GM21367 (cell line): ENCODE measurements around the gene KDM4B.

Source experiments
- ATAC-seq: cut with Tn5 transposase; IDR thresholded peaks from one replicate; pipeline ENCODE4 v1.9.1; 2021; ENCODE audit not compliant: unreplicated experiment

Gene KDM4B

GRCh38 chr19:5067678-5068077, 98.8 kb downstream of the KDM4B start:
- ATAC-seq, result no peak

GRCh38 chr19:5068233-5069072, 99.5 kb downstream of the KDM4B start:
- no peak for ATAC-seq

- ATAC-seq, result no peak
Measured at GRCh38 chr19:5070331-5070730, 101.4 kb downstream of the KDM4B start.

GRCh38 chr19:5070930-5071329, 102.0 kb downstream of the KDM4B start:
- no peak for ATAC-seq

- no peak for ATAC-seq
Measured at GRCh38 chr19:5071579-5071978, 102.7 kb downstream of the KDM4B start.

GRCh38 chr19:5072115-5072514, 103.2 kb downstream of the KDM4B start:
- ATAC-seq, result no peak

GRCh38 chr19:5073153-5073844, 104.4 kb downstream of the KDM4B start:
- no peak for ATAC-seq

- ATAC-seq, result no peak
Measured at GRCh38 chr19:5074407-5074806, 105.5 kb downstream of the KDM4B start.

GRCh38 chr19:5074830-5075394, 106.0 kb downstream of the KDM4B start:
- no peak for ATAC-seq

GRCh38 chr19:5075597-5075996, 106.7 kb downstream of the KDM4B start:
- ATAC-seq, result no peak

- no peak for ATAC-seq
Measured at GRCh38 chr19:5076440-5077208, 107.7 kb downstream of the KDM4B start.

GRCh38 chr19:5077209-5077515, 108.2 kb downstream of the KDM4B start:
- ATAC-seq, result no peak

GRCh38 chr19:5078182-5078581, 109.3 kb downstream of the KDM4B start:
- ATAC-seq, result no peak

GRCh38 chr19:5078666-5079065, 109.8 kb downstream of the KDM4B start:
- no peak for ATAC-seq

- no peak for ATAC-seq
Measured at GRCh38 chr19:5079071-5079774, 110.3 kb downstream of the KDM4B start.

GRCh38 chr19:5080030-5080654, 111.2 kb downstream of the KDM4B start:
- ATAC-seq, result no peak

GRCh38 chr19:5080809-5081208, 111.9 kb downstream of the KDM4B start:
- no peak for ATAC-seq

- no peak for ATAC-seq
Measured at GRCh38 chr19:5081443-5082161, 112.7 kb downstream of the KDM4B start.

GRCh38 chr19:5083547-5083965, 114.6 kb downstream of the KDM4B start:
- no peak for ATAC-seq

- ATAC-seq, result no peak
Measured at GRCh38 chr19:5085566-5085965, 116.7 kb downstream of the KDM4B start.
